GM21528 (cell line): ENCODE measurements around the gene C2CD4D.

Experiments used
- ATAC-seq: cut with Tn5 transposase; IDR thresholded peaks from one replicate; pipeline ENCODE4 v1.9.1; 2021; ENCODE audit warnings: mild to moderate bottlenecking, moderate library complexity; ENCODE audit not compliant: unreplicated experiment, low FRiP score

The C2CD4D gene

GRCh38 chr1:151837197-151837596 is 2.4 kb downstream of the C2CD4D start:
- no peak for ATAC-seq

- no peak for ATAC-seq
Measured at GRCh38 chr1:151835596-151835995, 4.0 kb downstream of the C2CD4D start.

GRCh38 chr1:151834239-151834638 is 5.4 kb downstream of the C2CD4D start:
- ATAC-seq = no peak

- ATAC-seq = no peak
Measured at GRCh38 chr1:151833172-151833900, 6.3 kb downstream of the C2CD4D start.

GRCh38 chr1:151832318-151832980 is 7.2 kb downstream of the C2CD4D start:
- ATAC-seq = no peak

GRCh38 chr1:151831605-151832004 is 8.0 kb downstream of the C2CD4D start, which contains the start of gene RORC:
Gene RORC, minus strand, starts transcription at chr1:151831802. Its CDS starts 38 bp downstream, at chr1:151831764.
- ATAC-seq = no peak

- ATAC-seq = no peak
Measured at GRCh38 chr1:151831256-151831591, 8.4 kb downstream of the C2CD4D start.

- ATAC-seq = no peak
Measured at GRCh38 chr1:151830055-151830454, 9.6 kb downstream of the C2CD4D start.

GRCh38 chr1:151829352-151830046 is 10.1 kb downstream of the C2CD4D start:
- ATAC-seq = no peak

GRCh38 chr1:151828921-151829320 is 10.7 kb downstream of the C2CD4D start:
- ATAC-seq = no peak

- ATAC-seq = no peak
Measured at GRCh38 chr1:151827853-151828252, 11.8 kb downstream of the C2CD4D start.

GRCh38 chr1:151825751-151826660 is 13.6 kb downstream of the C2CD4D start:
- ATAC-seq = no peak

GRCh38 chr1:151825204-151825603 is 14.4 kb downstream of the C2CD4D start:
- ATAC-seq = no peak

- no peak for ATAC-seq
Measured at GRCh38 chr1:151823175-151823574, 16.4 kb downstream of the C2CD4D start.

- ATAC-seq = no peak
Measured at GRCh38 chr1:151822404-151822803, 17.2 kb downstream of the C2CD4D start.

- no peak for ATAC-seq
Measured at GRCh38 chr1:151820940-151821339, 18.7 kb downstream of the C2CD4D start.

GRCh38 chr1:151819976-151820623 is 19.5 kb downstream of the C2CD4D start:
- ATAC-seq = no peak

GRCh38 chr1:151819227-151819835 is 20.3 kb downstream of the C2CD4D start:
- ATAC-seq = no peak

GRCh38 chr1:151817353-151817730 is 22.3 kb downstream of the C2CD4D start:
- no peak for ATAC-seq
